Upper lobe of left lung (tissue), 4 donors: ENCODE results near the gene REC8.

Experiments
- CTCF ChIP-seq, 6 experiments: fragments of 450-650 bp in 4 of 6; fragments of 200-600 bp in 2 of 6; sonication (generic) in 2 of 6; IDR thresholded peaks; one replicate each; pipeline ENCODE4 v1.5.1; 2016 to 2019; ENCODE audit warnings: antibody characterized with exemption in 6 of 6
- EP300 ChIP-seq, 4 donors: sonication (generic); formaldehyde crosslinking; IDR thresholded peaks; one replicate each; pipeline ENCODE4 v1.5.1; 2017; ENCODE audit warnings: antibody characterized with exemption in 4 of 4, control low read depth in 2 of 4
- POLR2A ChIP-seq, 4 donors: fragments of 450-650 bp; IDR thresholded peaks; one replicate each; pipeline ENCODE4 v1.5.1; 2016 to 2017; ENCODE audit warnings: antibody characterized with exemption in 4 of 4, mild to moderate bottlenecking in 2 of 4

- no peak for TF ChIP-seq CTCF (IDR thresholded peaks at IDR 0.05)
- no peak for TF ChIP-seq POLR2A (IDR thresholded peaks at IDR 0.05)
- TF ChIP-seq EP300 (IDR thresholded peaks at IDR 0.05): no peak
Observed at GRCh38 chr14:24149302-24149969, 22.4 kb upstream of the REC8 start.
